GM19395 (cell line): ENCODE results near the gene ASCL5.
"Not testable (repeated sequence)": the region's sequence is repeated elsewhere in the genome, so short reads cannot be mapped to it uniquely, and the experiment has no call there.

Experiments
- ATAC-seq: cut with Tn5 transposase; IDR thresholded peaks from one replicate; pipeline ENCODE4 v1.9.1; 2021; ENCODE audit warnings: mild to moderate bottlenecking, moderate library complexity; ENCODE audit not compliant: unreplicated experiment

ASCL5 gene, protein sequence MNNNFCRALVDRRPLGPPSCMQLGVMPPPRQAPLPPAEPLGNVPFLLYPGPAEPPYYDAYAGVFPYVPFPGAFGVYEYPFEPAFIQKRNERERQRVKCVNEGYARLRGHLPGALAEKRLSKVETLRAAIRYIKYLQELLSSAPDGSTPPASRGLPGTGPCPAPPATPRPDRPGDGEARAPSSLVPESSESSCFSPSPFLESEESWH

GRCh38 chr1:201126832-201127754, at the start of gene ASCL5:
Gene ASCL5 (minus strand): TSS chr1:201127184. CDS start chr1:201115372, 11,812 bp downstream.
- ATAC-seq = no peak

DNA sequence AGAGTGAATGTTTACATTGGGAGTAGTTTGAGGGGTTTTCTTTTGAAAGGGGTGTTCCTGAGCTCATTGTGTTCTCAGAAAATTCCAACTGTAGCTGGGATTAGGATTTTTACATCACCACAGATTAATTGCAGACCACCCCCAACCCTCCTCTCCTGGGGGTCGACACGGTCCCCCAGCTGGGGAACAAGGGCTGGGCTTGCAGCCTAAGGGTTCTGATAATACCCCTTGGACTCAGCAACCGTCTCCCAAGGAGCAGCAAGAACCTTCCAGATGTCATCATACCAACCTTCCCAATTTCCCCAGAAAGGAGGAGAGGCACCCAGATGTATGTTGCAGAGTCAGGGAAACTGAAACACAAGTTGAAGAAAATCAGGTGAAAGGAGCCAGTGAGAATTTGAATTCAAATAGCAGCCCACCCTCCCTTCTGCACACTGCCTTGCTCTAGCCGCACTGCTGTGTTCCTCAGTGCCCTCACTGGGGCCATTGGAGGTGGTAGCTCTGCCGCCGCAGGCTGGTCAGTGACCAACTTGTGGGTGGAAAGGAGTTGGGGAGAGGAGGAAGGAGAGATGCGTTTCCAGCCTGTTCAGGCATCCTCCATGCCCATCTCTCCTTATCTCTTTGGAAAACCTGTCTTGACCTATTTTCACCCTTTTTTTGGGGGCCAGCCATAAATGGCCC, 49.0 kb upstream of the ASCL5 start:
- no peak for ATAC-seq

DNA sequence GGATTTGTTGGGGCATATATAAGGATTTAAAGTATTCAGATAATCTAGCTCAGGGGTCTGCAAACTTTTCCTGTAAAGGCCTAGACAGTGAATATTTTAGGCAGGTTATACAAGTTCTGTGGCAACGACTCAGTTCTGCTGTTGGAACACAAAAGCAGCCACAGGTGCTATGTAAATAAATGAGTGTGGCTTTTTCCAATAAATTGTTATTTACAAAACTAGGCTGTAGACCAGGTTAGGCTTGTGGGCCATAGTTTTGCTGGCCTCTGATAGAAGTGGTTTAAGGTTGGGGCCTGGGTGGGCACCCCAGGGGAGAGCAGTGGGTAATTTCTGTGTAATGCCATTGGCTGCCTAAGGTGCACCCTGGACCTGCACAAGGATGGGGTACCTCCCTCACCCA, 46.8 kb upstream of the ASCL5 start:
- no peak for ATAC-seq

GRCh38 chr1:201172999-201173610, 46.1 kb upstream of the ASCL5 start:
- no peak for ATAC-seq

GRCh38 chr1:201172326-201172725, 45.3 kb upstream of the ASCL5 start:
- no peak for ATAC-seq

DNA sequence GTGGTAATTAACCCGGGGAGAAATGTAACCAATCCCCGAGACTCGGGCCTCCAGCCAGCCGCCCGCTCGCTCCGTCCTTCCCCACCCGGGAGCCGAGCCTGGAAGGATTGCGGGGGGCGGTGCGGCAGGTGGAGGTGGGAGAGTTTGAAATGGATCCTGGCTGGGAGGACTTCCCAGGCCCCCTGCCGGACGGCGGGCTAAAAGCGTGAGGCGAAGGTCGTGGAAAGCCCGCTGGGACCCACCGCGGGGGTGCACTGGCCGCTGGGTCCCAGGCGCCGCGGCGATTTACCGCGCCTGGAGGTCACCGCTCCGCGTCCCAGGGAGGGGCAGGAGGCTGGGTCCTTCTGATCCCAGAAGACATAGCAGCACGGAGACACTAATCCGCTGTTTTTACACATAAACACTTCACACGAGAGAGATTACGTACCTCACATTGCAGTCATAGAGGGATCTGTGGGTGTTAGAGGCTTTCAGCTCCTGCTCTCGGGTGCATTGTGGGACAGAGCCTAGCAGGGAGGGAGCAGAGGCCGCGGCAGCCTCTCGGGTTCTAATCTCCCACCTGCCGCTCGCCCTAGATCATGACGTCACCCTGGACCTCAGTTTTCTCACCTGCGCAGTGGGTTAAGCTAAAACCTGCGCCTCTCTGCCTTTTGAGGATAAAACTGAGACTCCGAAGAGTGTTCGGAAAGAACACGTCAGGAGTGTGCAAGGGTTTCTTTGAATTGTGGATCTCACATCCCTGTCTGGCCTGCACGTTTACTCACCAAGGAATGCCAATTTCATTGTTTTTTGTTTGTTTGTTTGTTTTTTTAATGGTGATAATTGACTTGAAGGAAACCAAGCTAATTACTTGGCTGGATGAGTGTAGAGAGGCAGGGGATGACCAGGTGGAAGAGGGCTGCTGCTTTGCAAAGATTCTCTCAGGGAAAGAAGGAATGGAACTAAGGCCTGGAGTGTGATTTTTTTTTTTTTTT, 44.4 kb upstream of the ASCL5 start:
- peak; percentile 45 for ATAC-seq

DNA sequence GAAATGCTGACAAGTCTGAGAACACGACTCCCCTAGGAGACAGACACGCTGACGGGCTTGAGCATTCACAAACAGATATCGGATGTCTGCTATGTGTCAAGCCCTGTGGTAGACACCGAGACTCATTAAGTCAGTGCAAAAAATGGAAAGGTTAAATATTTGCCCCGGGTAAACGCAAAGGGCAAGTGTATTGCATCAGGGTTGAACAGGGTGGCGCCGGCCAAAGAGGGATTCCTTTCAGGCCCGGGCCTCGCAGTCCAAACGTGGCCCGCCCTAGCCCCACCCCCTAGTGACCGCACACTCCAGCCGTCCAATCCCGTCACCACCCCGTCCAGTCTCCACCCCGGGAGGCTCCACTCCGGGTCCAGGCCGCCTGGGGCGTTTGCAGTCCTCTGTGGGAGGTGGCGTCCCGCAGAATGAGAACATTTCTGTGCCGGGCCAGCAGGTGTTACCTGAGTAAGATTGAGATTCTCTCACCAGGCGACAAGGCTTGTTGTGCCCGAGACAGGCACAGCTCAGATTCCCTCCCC, 43.6 kb upstream of the ASCL5 start:
- ATAC-seq = peak; percentile 96

- no peak for ATAC-seq
Observed at GRCh38 chr1:201169971-201170532, 43.1 kb upstream of the ASCL5 start.

GRCh38 chr1:201169203-201169602, 42.2 kb upstream of the ASCL5 start:
- ATAC-seq = no peak

DNA sequence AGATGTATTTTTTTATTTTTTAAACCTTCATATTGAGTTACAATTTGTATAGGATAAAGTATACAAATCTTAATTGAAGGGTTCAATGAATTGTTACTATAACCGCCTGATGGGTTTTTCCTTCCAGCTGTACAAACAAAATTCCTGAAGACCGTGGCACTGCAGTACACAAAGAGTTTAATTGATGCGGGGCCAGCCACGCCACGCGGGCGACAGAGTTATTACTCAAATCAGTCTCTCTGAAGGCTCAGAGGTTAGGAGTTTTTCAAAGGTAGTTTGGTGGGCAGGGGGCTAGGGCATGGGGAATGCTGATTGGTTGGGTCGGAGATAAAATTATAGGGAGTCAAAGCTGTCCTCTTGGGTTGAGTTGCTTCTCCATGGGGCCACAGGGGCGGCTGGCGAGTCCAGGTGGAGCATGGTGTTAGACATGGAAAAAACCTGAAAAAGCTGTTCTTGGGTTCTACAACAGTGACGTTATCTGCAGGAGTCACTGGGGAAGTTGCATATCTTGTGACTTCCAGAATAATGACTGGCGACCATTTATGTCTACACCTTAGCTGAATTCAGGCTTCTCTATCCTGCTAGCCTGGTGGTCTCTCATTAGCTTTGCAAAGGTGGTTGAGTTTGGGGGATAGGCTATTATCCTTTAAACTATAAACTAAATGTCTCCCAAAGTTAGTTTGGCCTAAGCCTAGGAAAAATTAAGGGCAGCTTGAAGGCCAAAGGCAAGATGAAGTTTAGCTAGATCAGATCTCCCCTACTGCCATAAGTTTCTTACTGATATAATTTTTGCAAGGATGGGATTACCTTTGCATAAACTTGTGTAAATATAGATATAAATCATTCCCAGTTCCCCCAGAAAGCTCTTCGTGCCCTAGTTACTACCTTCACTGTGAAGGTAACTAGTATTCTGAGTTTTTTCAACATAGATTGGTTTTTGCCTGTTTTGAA, 40.3 kb upstream of the ASCL5 start:
- no peak for ATAC-seq

GRCh38 chr1:201164645-201165044, 37.7 kb upstream of the ASCL5 start:
- ATAC-seq = no peak

DNA sequence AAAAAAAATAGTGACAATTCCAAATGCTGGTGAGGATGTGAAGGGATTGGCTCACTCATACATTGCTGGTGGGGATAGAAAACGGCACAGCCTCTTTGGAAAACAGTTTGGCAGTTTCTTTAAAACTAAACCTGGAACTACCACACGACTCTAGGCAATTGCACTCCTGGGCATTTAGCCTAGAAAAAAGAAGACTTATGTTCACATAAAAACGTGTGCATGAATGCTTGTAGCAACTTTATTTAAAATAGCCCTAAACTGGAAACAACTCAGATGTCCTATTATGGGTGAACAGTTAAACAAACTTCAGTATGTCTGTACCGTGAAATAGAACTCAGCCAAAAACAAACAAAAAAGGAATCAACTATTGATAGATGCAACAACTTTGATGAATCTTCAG, 36.7 kb upstream of the ASCL5 start:
- no peak for ATAC-seq

DNA sequence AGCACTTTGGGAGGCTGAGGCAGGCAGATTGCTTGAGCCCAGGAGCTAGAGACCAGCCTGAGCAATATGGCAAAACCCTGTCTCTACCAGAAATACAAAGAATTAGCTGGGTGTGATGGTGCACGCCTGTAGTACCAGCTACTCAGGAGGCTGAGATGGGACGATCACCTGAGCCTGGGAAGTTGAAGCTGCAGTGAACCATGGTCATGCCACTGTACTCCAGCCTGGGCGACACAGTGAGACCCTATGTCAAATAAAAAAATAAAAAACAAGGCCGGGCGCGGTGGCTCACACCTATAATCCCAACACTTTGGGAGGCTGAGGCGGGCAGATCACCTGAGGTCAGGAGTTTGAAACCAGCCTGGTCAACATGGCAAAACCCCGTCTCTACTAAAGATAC, 36.1 kb upstream of the ASCL5 start:
- ATAC-seq = not testable (repeated sequence)

DNA sequence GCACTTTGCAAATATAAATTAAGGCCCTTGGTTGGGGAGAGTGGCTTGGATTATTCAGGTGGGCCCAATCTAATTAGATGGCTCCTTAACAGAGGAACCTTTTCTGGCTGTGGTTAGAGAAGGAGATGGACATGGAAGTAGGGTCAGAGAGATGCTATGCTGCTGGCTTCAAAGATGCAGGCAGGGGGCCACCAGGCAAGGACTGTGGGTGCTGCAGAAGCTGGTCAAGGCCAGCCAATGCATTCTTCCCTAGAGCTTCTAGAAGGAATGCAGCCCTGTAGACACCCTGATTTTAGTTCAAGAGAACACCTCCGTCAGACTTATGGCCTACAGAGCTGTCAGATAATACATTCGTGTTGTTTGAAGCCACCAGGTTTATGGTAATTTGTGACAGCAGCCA, 31.0 kb upstream of the ASCL5 start:
- ATAC-seq = no peak

- ATAC-seq = no peak
Observed at GRCh38 chr1:201156819-201157218, 29.8 kb upstream of the ASCL5 start.

GRCh38 chr1:201156346-201156745, 29.4 kb upstream of the ASCL5 start:
- no peak for ATAC-seq

DNA sequence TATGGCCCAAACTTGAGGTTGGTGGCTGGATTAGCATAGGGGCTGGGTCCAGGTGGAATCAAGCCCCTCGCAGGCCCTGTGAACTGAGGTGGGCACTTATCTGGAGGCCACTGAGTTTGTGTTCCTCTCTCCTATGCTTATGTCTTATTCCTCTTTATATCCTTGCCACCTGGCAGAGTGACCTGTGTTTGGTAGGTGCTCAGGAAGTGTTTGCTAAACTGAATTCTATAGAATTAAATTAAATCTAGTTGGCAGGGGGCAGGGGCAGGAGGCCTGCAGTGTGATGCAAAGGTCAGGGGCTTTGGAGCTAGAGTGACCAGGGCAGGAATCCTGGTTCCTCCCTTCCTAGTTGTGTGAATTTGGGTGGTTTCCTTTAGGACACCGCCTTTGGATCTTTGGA, 28.4 kb upstream of the ASCL5 start:
- no peak for ATAC-seq

DNA sequence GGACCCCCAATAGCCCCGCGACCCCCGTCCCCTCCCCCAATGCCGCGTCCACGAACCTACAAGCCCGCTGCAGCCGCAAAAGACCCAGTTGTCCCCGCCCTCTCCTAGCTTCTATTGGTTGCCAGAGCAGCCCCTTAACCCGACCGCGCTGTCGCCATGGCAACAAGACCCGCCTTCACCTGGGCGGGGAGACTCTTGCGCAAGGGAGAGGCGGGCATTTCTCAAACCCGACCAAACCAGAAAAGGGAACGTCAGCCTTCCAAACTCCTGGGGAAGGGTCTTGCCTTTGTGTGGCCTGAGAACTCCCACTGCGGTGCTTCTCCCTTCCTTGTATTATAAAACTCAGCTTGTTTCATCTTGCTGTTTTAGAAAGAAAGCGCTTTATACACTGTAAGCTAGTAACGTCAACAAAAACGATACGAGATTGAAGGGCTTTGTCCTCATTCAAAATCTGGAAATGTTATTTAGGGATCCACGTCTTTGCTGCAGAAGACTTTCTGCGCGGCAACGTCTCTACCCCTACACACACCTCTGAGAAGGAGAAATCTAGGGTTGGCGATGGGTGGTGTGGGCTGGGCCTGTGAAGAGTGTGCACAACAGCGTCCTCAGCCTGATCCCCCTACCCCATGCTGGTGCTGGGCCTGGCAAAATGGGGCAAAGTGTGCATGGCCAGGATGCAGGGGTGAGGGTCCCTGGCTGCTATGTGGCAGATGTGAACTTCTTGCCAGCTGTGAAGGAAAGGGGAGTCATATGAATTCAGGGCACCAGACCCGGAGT, 27.6 kb upstream of the ASCL5 start, which contains the start of gene TMEM9:
Gene TMEM9, minus strand, starts transcription at position 86 of the 777 bp plus-strand sequence. CDS start 551 bp downstream, outside the sequence.
- ATAC-seq = peak; percentile 99
